PFSK-1 (cell line): Measurements from ENCODE around the gene SLC28A1.

ENCODE experiments used
- FOXP2 ChIP-seq: optimal IDR thresholded peaks from 2 replicates; pipeline ENCODE3; 2011; ENCODE audit warnings: borderline replicate concordance, control low read depth, inconsistent platforms; ENCODE audit not compliant: insufficient read depth; ENCODE audit errors: extremely low read length, extremely low read depth
- POLR2AphosphoS5 ChIP-seq: IDR thresholded peaks from 2 replicates; pipeline ENCODE4 v1.6.1; 2012; ENCODE audit warnings: low read depth, mild to moderate bottlenecking, control low read depth, low read length, moderate library complexity
- SIN3A ChIP-seq: IDR thresholded peaks from 2 replicates; pipeline ENCODE4 v1.6.1; 2012; ENCODE audit warnings: mild to moderate bottlenecking, low read length, moderate library complexity, borderline replicate concordance; ENCODE audit not compliant: insufficient read depth
- TAF1 ChIP-seq: IDR thresholded peaks from 2 replicates; pipeline ENCODE4 v1.6.1; 2012; ENCODE audit warnings: low read length, control low read depth, borderline replicate concordance; ENCODE audit not compliant: insufficient read depth
- TF ChIP-seq, protein P1 (sequence below), 2 experiments: IDR thresholded peaks; 2 replicates each; pipeline versions ENCODE4 v1.6.1 to v1.8.0; 2011 to 2012; ENCODE audit warnings: low read depth in 2 of 2, low read length in 2 of 2, control low read depth in 1 of 2, inconsistent platforms in 1 of 2, mild to moderate bottlenecking in 1 of 2, moderate library complexity in 1 of 2; ENCODE audit not compliant: insufficient read depth in 1 of 2

The SLC28A1 gene

GRCh38 chr15:84961114-84961452, 76.6 kb downstream of the SLC28A1 start:
- TF ChIP-seq TAF1 = no peak
- TF ChIP-seq, protein P1, sequence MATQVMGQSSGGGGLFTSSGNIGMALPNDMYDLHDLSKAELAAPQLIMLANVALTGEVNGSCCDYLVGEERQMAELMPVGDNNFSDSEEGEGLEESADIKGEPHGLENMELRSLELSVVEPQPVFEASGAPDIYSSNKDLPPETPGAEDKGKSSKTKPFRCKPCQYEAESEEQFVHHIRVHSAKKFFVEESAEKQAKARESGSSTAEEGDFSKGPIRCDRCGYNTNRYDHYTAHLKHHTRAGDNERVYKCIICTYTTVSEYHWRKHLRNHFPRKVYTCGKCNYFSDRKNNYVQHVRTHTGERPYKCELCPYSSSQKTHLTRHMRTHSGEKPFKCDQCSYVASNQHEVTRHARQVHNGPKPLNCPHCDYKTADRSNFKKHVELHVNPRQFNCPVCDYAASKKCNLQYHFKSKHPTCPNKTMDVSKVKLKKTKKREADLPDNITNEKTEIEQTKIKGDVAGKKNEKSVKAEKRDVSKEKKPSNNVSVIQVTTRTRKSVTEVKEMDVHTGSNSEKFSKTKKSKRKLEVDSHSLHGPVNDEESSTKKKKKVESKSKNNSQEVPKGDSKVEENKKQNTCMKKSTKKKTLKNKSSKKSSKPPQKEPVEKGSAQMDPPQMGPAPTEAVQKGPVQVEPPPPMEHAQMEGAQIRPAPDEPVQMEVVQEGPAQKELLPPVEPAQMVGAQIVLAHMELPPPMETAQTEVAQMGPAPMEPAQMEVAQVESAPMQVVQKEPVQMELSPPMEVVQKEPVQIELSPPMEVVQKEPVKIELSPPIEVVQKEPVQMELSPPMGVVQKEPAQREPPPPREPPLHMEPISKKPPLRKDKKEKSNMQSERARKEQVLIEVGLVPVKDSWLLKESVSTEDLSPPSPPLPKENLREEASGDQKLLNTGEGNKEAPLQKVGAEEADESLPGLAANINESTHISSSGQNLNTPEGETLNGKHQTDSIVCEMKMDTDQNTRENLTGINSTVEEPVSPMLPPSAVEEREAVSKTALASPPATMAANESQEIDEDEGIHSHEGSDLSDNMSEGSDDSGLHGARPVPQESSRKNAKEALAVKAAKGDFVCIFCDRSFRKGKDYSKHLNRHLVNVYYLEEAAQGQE (IDR thresholded peaks at IDR 0.05; ENCODE audit: insufficient read depth in 1 of 2, low read depth in 2 of 2, low read length in 2 of 2) = no peak
- no peak for TF ChIP-seq POLR2AphosphoS5
- no peak for TF ChIP-seq SIN3A
- no peak for TF ChIP-seq FOXP2

GRCh38 chr15:84961707-84962106, 77.2 kb downstream of the SLC28A1 start:
- TF ChIP-seq FOXP2 (no peak), TAF1 (no peak), SIN3A (no peak), POLR2AphosphoS5 (no peak)
- TF ChIP-seq, protein P1 (IDR thresholded peaks at IDR 0.05; ENCODE audit: insufficient read depth in 1 of 2, low read depth in 2 of 2, low read length in 2 of 2) = no peak

GRCh38 chr15:84962955-84963354, 78.5 kb downstream of the SLC28A1 start:
- TF ChIP-seq POLR2AphosphoS5 = no peak
- TF ChIP-seq, protein P1 (IDR thresholded peaks at IDR 0.05; ENCODE audit: insufficient read depth in 1 of 2, low read depth in 2 of 2, low read length in 2 of 2) = no peak
- TF ChIP-seq TAF1 = no peak
- no peak for TF ChIP-seq FOXP2
- TF ChIP-seq SIN3A = no peak

- TF ChIP-seq SIN3A = no peak
- TF ChIP-seq FOXP2 = no peak
- TF ChIP-seq TAF1 = no peak
- TF ChIP-seq POLR2AphosphoS5 = no peak
- TF ChIP-seq, protein P1 (IDR thresholded peaks at IDR 0.05; ENCODE audit: insufficient read depth in 1 of 2, low read depth in 2 of 2, low read length in 2 of 2) = no peak
These were observed 82.9 kb downstream of the SLC28A1 start for GRCh38 chr15:84967380-84967779.

GRCh38 chr15:84968301-84968700, 83.8 kb downstream of the SLC28A1 start:
- TF ChIP-seq SIN3A (no peak), POLR2AphosphoS5 (no peak), TAF1 (no peak), FOXP2 (no peak)
- TF ChIP-seq, protein P1 (IDR thresholded peaks at IDR 0.05; ENCODE audit: insufficient read depth in 1 of 2, low read depth in 2 of 2, low read length in 2 of 2) = no peak
